ENCODE results near the gene ST3GAL4. TPM values are rescaled to one million over a fixed set of nuclear protein-coding genes. Genes with fewer than 3 reads are reported as not detected.

ST3GAL4 gene
- total and polyA plus RNA-seq, 2 of the 8 experiments (the other 6 are each of a cell fraction or from before 2014, with no cell fraction given), result 15.6 to 20.0 TPM

GRCh38 chr11:126396965-126397364, 41.5 kb downstream of the ST3GAL4 start:
- Histone ChIP-seq H4K5ac (ENCODE audit: insufficient read length, low read depth, low read length) (no peak overlapping the region), H3K4ac (replicated peaks; ENCODE audit: insufficient read length, low read depth, low read length) (no peak overlapping the region), H3K23me2 (ENCODE audit: low read depth, low read length) (no peaks in the 10 kb centered on the region), H3K23ac (ENCODE audit: insufficient read length) (no peak overlapping the region), H4K8ac (ENCODE audit: extremely low read depth, insufficient read depth, low read length) (no peak overlapping the region), H3K9ac (replicated peaks in 1 of 4; ENCODE audit: extremely low read depth in 1 of 4, low read depth in 3 of 4, low read length in 3 of 4) (no peak overlapping the region), H2BK120ac (replicated peaks; ENCODE audit: low read depth, low read length) (no peak overlapping the region), H2AFZ (ENCODE audit: low read length) (no peak overlapping the region), H3K4me3 (ENCODE audit: extremely low read depth in 1 of 4, insufficient read depth in 2 of 4, low read depth in 3 of 4, low read length in 4 of 4) (no peak overlapping the region), H4K20me1 (replicated peaks in 1 of 2; ENCODE audit: control insufficient read depth in 1 of 2, insufficient read depth in 2 of 2, low read length in 2 of 2) (peaks cover 0 to 4% of the 10 kb centered on the region in 2 experiments), H3K27me3 (replicated peaks in 1 of 4; ENCODE audit: control insufficient read depth in 3 of 4, extremely low read depth in 1 of 4, insufficient read depth in 3 of 4, low read length in 3 of 4) (no peaks in the 10 kb centered on the region), H3K36me3 (ENCODE audit: control insufficient read depth in 2 of 4, insufficient read depth in 4 of 4, low read length in 3 of 4) (no peaks in the 10 kb centered on the region), H3K79me2 (ENCODE audit: control insufficient read depth in 1 of 2, insufficient read depth in 2 of 2, low read length in 2 of 2) (no peaks in the 10 kb centered on the region; a peak in 1 of 4 replicates), H2BK20ac (ENCODE audit: low read length) (no peak overlapping the region), H4K91ac (replicated peaks; ENCODE audit: insufficient read length, low read length) (no peak overlapping the region), H3K14ac (ENCODE audit: insufficient read length) (no peak overlapping the region), H2AK5ac (ENCODE audit: low read depth, low read length) (no peak overlapping the region), H3K9me3 (ENCODE audit: insufficient read depth in 2 of 2, low read depth in 1 of 2, low read length in 1 of 2) (no peaks in the 10 kb centered on the region), H3K27ac (ENCODE audit: low read depth, low read length) (no peak overlapping the region), H3K56ac (replicated peaks; ENCODE audit: insufficient read length, low read depth, low read length) (no peak overlapping the region), H3K79me1 (ENCODE audit: low read depth, low read length) (peaks cover 6% of the 10 kb centered on the region; the same call in 1 of the 2 replicates), H3K18ac (ENCODE audit: extremely low read depth, low read length) (no peak overlapping the region), H2BK5ac (ENCODE audit: low read depth, low read length) (no peak overlapping the region), H3K4me1 (replicated peaks in 1 of 4; ENCODE audit: control insufficient read depth in 3 of 4, insufficient read depth in 4 of 4, low read length in 3 of 4) (peaks cover 0 to 3% (median 0%) of the 10 kb centered on the region in 4 experiments; a peak in 2 of 7 replicates), H2BK15ac (ENCODE audit: low read length) (no peak overlapping the region), H3K4me2 (ENCODE audit: insufficient read depth in 1 of 2, low read depth in 2 of 2, low read length in 2 of 2) (no peak overlapping the region), H2BK12ac (ENCODE audit: low read depth, low read length) (no peak overlapping the region)
- 97% methylated on average over 4 of the region's 4 CpGs; no CpG with 5 or more reads in 1 of the 2 experiments for WGBS, 2 experiments (ENCODE audit: extremely low coverage in 1 of 2, insufficient coverage in 1 of 2, insufficient read length in 1 of 2, insufficient replicate concordance in 2 of 2, low coverage in 1 of 2, low lambda C conversion rate in 2 of 2, missing lambda C conversion rate in 1 of 2)
- ChIA-PET CTCF (ENCODE audit: partially characterized antibody) (no interaction called here), POLR2A (ENCODE audit: partially characterized antibody) (no interaction called here)
- DNase-seq (ENCODE audit: low read depth in 1 of 2, low spot score in 2 of 2), result no peak
- FAIRE-seq, result no peak
- TF ChIP-seq TAF7 (optimal IDR thresholded peaks at IDR 0.05; ENCODE audit: borderline replicate concordance, low read depth, low read length) (no peak), FOSL1 (IDR thresholded peaks at IDR 0.05; ENCODE audit: insufficient read depth, low read depth, low read length) (no peak), MAFK (IDR thresholded peaks at IDR 0.05; ENCODE audit: low read depth, low read length) (no peak), KDM1A (IDR thresholded peaks at IDR 0.05; ENCODE audit: borderline replicate concordance, low read length) (no peak), SAP30 (IDR thresholded peaks at IDR 0.05; ENCODE audit: insufficient read depth, insufficient replicate concordance, low read length) (no peak), EZH2 (IDR thresholded peaks at IDR 0.05; ENCODE audit: low read depth, low read length, severe bottlenecking) (no peak), GABPA (IDR thresholded peaks at IDR 0.05; ENCODE audit: borderline replicate concordance, insufficient read depth, low read length) (no peak), ASH2L (IDR thresholded peaks at IDR 0.05; ENCODE audit: low read length) (no peak), CTBP2 (IDR thresholded peaks at IDR 0.05; ENCODE audit: borderline replicate concordance, insufficient read depth, insufficient read length, low read length) (no peak), NRF1 (IDR thresholded peaks at IDR 0.05; ENCODE audit: low read depth, low read length) (no peak), TAF1 (IDR thresholded peaks at IDR 0.05; ENCODE audit: low read depth, low read length) (no peak), GTF2F1 (IDR thresholded peaks at IDR 0.05; ENCODE audit: borderline replicate concordance, low read depth, low read length) (no peak), POLR2AphosphoS5 (IDR thresholded peaks at IDR 0.05; ENCODE audit: low read depth, low read length) (no peak)
